Left renal pelvis (tissue), 4 donors: ENCODE results near the gene CUX1. TPM values are rescaled to one million over a fixed set of nuclear protein-coding genes. Genes with fewer than 3 reads are reported as not detected.

Source experiments
- DNase-seq, 4 donors: peaks; one replicate each; pipeline ENCODE4 v3.0.0-alpha.2; 2013; ENCODE audit warnings: low read depth in 4 of 4, low spot score in 3 of 4
- polyA plus RNA-seq, 4 donors: library from polyadenylated mRNA; unstranded; fragments of 120-200 nt; gene quantifications; one replicate each; pipeline ENCODE4 v1.2.1, GENCODE V29; 2013; ENCODE audit not compliant: insufficient read length in 4 of 4

The CUX1 gene
- polyA plus RNA-seq, 4 donors: 66.7 to 114 (median 96.4) TPM

DNA sequence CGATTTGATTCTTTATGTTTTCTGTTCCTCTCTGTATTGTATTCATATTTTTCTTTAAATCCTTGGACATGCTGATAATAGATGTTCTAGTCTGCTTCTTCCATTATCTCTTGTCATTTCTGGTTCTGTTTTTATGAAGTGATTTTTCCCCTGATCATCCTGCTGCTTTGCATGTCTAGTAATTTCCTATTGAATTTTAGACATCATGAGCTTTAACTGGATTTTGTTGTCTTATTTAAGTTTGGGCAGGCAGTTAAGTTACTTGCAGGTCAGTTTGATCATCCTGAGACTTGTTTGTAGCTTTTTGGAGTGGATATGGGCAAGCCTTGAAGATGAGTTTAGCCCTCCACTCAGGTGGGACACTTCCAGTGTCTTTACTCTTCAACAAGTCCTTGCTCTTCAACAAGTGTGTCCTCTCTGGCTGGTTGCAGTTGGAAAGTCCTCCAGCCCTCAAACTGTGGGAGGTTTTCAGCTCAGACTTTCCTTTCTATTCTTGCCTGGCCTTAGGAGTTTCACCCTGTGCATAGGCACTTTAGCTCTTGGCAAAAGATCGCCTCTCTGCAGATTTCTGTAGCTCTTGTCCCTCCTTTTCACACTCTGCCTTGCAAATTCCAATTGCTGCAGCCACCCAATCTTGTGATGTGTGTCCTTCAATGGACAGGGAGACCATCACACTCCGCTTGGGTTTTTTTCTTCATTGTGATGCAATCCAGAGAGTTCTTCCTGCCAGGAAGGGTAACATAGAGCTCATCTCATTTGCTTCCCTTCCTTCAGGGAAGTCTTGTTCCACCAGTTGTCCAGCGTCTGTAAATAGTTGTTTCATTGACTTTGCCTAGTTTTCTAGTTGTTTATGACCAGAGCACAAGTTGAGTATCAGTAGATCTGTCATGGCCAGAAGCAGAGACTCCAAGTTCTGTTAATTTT, 272.0 kb downstream of the CUX1 start:
- DNase-seq: no peak

DNA sequence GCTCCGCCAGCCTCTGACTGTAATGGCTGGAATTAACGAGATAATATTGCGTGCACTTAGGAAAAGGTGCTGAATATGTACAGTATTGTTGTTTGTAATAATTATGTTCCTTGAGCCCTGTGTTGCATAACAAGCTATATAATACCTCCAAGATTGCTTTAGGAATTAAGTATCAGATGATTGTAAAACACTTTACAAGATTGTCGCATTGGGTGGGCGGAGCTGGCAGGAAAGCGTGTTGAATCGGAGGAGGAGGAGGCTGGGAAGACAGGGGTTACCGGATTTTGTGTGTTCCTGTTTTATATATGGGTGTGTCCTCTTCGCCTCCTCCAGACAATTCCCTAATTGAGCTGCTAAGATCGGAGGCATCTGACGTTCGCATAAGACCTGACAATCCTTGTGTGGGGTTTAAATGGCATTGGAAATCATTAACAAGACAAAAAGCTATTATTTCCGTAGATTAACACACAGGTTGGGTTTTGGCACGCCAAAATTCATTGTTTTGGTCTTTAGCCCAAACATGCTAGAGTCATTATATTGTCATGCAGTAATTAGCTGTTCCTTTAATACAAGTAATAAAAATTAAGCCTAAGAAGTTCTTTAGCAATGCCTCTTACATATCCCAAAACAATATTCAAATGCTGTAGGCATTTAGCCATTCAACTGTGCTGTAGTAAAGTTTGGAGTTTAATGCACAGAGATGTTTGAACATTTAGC, 276.3 kb downstream of the CUX1 start:
- DNase-seq: no peak

DNA sequence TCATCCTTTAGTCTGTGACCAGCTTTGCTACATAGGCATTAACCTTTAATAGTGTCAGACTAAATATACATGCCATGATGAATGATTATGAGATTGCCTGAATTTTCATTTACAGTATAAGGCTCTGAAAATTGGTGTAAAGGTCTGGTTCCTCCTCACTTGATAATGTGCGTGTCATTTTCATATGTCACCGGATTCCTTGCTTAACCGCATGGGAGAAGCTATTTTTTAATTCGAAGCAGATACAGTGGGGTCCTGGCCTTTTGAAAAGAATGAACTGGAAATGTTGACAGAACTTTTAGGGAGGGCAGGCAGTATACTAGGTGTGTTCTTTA, 276.9 kb downstream of the CUX1 start:
- DNase-seq: no peak

DNA sequence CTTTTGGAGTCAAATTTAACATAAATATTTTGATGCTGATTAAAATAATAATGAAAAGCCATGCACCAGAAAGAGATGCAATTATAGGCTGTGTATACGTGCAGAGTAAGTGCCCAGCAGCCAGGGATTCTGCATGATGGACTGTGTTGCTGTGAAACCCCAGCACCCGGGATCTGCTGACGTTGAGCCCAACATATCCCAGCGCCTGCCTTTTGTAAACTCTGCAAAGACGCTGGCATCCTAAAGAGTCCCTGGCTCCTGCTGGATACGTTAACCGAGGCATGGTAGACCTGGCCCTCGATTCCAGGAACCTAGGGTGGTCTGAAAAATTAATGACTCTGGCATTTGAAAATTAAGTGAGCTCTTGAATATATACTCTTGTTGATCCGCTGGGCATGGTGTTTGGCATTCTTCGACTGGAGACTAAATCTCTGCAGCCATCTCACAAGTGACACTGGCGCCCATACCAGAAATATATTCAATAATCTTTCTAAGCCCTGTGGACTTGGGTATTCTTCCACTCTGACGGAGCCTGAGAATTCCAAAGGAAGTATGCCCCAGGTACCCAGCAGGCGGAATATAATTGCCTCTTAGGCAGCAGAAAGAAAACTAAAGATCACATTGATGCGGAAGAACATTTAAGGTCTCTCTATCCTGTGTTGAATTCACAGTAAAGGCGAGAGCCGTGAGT, 278.0 kb downstream of the CUX1 start:
- DNase-seq: no peak

DNA sequence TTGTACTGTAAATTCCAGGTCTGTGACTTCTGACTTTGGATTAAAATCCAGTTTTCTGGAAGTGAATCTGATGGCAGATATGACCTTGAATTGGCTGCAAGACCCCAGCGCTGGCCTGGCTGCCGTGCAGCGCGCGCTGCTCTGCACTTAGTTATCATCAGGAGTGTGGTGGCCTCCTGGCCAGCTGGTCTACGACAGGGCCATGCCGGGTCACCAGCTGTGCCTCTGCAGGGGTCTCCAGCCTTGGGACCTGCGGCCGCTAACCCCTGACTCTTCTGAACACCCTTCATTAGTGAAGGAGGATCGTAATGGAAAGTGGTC, 278.5 kb downstream of the CUX1 start:
- no peak for DNase-seq

DNA sequence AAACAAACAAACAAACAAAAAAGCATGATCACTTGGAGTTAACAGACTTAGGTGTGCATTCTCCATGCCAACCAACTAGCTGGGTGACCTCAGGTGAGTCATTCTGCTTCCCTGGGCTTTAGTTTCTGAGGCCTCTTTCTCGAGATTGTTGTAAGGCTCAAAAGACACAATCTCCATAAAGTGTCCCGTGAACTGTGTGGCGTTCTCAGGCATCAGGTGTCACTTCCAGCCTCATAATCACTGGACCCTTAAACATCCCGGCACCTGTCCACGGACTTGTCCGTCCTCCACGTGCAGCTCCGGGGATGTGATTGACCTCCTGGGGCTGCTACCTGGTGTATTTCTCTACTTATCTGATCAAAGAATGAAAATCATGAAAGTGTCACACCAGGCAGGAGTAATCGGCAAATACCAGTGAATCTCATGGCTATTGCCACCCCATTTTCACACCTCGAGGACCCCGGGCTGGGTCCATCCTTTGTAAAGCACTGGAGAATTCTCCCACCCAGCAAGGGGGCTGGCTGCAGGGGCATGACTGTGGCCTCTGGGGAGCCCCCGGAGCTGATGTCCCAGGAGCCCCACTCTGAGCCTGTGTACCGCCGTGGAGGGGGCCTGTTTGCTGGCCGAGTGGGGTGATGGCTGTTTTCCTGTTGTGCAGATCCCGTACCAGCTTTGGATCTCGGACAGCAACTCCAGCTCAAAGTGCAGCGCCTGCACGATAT, 279.4 kb downstream of the CUX1 start:
- DNase-seq: no peak

DNA sequence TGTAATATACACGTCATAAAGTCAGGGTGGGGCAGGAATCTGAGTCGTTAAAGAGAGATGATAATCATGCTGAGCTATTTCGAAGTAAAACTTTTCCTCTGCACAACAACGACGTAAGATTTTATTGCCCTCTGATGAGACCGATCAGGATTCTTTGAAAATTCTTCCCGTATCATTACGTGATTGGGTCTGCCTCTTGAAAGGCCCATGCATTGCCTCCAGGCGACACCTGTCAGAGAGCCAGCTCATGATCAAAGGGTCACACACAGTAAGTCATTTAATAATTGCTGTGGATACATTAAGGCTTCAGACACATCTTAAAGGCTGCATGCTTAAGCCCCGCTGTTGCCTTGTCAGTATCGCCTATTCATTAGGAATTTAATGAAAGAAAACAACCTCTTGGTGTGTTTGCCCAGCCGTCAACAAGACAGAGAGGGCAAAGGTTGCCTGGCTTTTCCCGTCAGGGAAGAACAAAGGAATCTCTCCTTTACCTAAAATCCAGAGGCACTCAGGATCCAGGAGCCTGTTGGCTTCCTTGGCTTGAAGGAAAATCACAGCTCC, 280.3 kb downstream of the CUX1 start:
- DNase-seq: no peak

DNA sequence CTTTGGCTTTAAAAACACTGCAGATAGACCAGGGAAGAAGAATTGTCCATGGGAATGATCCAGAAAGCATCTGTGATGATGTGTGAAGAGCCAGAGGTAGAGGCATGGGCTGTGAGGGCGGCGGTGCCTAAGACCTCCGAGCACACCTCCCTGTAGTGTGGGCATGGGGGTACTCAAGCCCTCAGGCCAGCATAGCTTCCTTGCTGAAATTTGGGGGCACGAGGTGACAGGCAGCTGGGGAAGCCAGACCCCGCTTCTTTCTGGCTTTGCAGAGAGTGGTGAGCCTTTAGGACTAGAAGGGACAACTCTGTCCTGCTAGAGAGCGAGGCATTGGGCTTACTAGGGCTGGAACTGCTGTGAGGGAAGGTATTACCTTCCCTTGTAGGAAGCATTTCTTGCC, 281.6 kb downstream of the CUX1 start:
- DNase-seq: no peak

DNA sequence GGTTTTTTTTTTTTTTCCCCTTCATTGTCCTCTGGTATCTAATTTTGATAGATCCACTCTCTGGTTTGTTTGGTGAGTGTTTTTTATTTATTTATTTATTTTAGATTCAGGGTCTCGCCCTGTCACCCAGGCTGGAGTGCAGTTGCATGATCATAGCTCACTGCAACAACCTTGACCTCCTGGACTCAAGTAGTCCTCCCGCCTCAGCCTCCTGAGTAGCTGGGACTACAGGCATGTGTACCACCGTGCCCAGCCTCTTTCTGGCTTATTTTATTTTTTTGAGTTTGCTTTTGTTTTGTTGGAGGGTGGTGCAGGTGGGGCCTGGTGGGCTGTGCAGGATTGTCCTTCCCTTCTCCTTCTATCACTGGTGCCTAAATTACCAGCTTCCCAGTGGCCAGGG, 282.0 kb downstream of the CUX1 start:
- no peak for DNase-seq

DNA sequence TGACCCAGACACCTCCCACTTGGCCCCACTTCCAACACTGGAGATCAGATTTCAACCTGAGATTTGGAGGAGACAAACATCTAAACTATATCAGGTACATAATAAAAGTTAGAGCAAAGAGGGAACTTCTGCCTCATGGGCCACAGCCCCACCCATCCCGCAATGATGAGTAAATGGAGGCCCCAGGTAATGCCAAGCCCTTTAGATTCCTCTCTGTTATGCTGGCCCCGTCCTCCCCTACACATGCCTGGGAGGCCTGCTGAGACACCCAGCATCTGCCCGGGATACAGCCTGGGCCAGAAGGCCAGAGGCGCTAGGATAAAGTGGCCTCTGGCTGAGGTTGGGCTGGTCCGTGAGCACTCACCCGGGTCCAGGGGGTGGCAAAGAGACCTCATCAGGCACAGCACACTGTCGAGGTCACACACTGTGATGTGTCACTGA, 283.7 kb downstream of the CUX1 start:
- no peak for DNase-seq

DNA sequence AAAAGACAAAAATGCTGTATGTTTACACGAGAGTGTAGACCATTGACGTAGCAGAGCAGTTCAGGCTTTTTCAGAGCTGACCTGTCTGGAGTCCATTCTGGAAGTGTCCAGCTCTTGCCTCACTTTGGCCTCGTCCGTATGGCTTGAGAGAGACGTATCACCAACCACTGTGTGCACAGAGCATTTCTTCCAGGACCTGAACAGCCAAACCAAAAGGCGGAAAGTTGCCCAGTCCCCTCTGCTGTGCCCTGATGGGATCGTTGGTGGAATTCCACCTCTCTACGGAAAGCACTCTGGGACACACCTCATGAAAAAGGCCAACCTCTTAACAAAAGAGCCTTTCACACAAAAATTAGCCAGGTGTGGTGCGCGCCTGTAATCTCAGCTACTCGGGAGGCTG, 284.5 kb downstream of the CUX1 start:
- DNase-seq: no peak

DNA sequence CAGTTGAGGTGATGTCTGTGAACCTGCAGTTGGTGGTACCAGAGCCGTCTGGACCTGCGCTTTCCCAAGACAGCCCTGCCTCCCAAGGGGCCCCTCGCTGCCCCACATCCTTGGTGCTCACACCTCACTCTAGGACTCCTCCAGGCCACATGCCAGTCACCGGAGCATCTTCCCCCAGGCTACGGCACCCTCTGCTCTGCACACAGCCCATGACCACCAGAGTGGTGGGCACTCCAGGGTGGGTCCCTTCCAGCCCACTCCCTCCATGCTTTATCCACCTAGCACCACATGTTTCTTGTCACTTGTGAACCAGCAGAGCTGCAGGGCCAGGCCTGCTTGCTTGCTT, 285.6 kb downstream of the CUX1 start:
- no peak for DNase-seq

DNA sequence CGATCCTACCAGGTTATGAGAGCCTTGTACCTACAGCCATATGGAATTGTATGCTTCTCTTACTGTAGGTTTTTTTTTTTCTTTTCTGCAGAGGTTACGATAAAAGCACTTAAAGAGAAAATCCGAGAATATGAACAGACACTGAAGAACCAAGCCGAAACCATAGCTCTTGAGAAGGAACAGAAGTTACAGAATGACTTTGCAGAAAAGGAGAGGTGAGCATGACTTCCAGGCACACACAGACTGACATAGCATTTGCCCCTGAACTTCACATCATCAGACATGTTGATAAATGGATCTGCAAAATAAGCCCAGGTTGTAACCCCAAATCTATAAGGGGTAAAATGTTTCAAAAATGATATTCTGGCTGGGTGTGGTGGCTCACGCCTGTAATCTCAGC, 286.8 kb downstream of the CUX1 start:
- DNase-seq: no peak

DNA sequence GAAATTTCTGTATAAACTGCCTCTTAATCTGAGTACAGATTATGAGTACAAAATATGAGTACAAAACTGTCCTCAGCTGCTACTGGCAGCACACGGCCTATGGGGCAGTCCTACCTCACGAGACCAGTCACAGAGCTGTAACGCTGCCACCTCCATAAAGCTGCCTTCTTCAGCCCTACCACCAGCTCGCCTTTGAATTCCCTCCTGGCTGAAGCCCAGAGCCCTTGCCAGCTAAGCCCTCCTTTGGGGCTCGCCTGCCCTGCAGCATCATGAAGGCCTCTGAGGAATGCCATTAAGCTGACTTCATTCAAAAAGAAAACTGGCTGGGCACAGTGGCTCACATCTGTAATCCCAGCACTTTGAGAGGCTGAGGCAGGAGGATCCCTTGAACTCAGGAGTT, 289.2 kb downstream of the CUX1 start:
- no peak for DNase-seq

DNA sequence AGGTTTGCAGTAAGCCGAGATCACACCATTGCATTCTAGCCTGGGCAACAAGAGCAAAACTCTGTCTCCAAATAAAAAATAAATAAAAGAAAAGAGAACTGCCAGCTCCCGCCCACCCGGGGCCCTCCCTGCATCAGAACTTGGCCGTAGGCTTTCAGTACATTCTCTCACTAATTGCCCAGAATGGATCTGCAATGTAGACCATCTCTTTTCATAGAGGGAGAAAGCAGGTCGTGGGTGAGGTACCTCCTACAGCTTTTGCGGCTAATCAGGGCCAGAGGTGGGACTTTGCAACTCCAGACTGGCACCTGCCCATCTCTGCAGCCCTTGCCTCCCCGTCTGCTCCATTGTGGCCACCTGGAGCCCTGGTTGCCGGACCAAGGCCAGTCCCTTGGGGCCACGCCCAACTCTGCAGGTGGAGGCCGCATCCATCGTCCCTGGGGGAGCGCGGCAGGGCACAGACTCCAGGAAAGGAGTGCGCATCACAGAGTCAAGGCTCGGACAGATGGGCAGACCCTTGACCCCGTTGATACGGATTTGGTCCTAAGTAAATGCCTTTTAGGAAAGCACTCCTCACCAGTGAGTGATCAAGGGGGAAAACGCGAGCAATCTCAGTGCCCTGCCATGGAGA, 290.2 kb downstream of the CUX1 start:
- DNase-seq: no peak

DNA sequence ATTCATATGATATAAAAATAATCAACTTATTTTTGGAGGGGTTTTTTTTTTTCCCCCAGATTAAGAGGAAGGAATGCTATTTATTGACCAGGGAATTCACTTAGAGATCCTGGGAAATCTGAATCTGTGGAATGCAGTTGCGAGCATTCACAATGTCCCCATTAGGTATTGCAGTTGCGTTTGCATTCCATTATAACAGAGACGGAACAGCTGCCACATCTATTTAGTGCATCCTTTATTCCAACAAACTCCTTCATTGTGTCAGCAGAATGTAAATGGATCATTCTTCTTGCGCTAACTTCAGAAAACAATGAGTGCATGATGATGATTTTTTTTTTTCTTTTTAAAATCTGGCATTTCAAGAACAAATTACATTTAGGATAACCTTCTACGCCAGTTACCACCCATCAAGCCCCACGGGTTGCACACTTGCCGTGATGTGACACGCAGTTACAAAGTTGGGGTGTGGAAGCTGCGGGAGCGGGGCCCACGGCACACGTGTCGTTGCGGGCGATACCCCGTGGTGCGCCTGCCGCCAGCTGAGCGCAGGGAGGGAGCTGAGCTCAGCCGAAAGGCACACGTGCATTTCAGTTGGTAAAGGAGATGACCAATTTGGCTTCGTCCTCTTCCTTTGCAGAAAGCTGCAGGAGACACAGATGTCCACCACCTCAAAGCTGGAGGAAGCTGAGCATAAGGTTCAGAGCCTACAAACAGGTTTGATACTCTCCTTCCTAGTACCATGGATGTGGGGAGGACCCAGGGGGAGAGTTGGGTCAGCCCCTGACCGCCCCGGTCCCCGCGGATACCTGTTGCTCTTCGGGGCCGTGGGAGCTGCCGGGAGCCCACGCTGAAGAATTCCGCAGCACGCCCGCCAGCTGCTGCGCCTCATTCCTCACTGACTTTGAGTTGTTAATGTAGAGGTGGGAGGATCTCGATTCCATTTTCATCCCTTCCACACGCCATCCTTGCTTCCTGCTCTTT, 293.9 kb downstream of the CUX1 start:
- DNase-seq: no peak

DNA sequence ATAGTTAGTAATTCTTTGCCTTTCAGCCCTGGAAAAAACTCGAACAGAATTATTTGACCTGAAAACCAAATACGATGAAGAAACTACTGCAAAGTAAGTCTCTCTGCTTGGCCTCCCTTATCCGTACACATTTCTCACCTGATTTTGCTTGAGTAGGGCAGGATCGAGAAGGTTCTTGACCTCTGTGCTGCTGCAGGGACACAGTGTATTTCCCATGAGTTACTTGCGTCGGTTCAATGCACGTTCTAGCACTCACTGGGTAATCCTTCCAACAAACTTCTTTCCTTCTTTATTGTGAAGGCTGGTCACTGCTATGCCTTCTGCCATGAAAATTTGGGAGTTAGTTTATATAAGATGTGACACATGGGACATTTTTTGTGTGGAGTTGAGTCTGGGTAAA, 297.8 kb downstream of the CUX1 start:
- no peak for DNase-seq

DNA sequence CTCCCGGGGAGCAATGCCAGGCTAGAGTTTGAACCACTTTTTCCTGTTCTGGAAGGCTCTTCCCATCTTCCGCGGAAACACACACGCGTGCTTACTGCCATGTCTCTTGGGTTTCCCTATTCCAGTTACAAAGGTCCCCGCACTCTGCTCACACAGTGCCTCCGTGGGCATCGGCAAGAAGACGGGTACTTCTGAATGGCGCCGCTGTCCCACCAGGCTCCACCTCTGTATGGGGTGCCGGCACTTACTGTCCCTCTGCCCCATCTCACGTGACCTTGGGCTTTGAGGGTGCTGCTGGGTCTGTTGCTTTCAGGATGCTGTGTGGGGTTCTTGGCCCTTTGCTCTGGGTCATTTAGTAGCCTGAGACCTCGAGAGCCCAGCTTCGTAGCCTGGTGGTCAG, 298.5 kb downstream of the CUX1 start:
- no peak for DNase-seq

DNA sequence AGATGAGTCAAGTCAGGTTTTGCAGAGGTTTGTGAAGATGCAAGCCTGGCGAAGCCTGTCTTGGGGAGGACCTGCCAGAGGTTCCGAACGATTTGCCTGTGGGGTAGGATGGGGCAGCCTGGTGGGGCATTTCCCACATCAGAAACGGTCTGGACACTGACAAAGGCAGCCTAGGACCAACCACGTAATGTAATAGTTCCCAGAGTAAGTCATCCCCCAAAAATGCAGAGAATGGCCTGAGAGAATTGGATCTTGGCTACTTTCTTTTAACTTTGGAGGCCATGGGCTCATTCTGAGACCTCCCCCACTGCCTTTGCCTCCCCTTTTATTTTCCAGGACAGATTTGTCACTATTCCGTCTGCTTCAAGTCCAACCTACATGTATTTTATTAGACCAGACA, 300.3 kb downstream of the CUX1 start:
- no peak for DNase-seq
